ENCODE data around the gene KIR2DL1. TPM values are rescaled to one million over a fixed set of nuclear protein-coding genes. Genes with fewer than 3 reads are reported as not detected.
"Not testable (repeated sequence)": the region's sequence is repeated elsewhere in the genome, so short reads cannot be mapped to it uniquely, and the experiment has no call there.

KIR2DL1 gene
- total RNA-seq (2013; cell fraction: nucleolus; rRNA removed), result not detected in 2 replicates
- not detected in 2 replicates for total RNA-seq (2014; rRNA removed)
- not detected in 2 replicates for total RNA-seq (2014; rRNA removed; fragmentation: Illumina TruSeq; extraction: Trizol)
- total RNA-seq (2021), result not detected in 2 replicates
- not detected for polyA plus RNA-seq (2011; ENCODE audit: low read depth)
- polyA plus RNA-seq (2011; rRNA removed), result 0.32 and 0.35 TPM in 2 replicates
- polyA plus RNA-seq (2011; cell fraction: cytosol; rRNA removed), result 0.25 and 0.49 TPM in 2 replicates
- polyA plus RNA-seq (2011; cell fraction: nucleus; rRNA removed), result 0.10 and 0.37 TPM in 2 replicates
- not detected in 2 replicates for polyA plus RNA-seq (2012)
- not detected in 2 replicates for polyA plus RNA-seq (2014; fragmentation: Illumina TruSeq; extraction: Trizol)
- polyA plus RNA-seq (2014; fragmentation: Nextera tagmentation; extraction: Ambion mirVana), result not detected
- not detected in 2 replicates for polyA plus RNA-seq (2014; rRNA removed)
- not detected for polyA plus RNA-seq (2016; fragmentation: Nextera tagmentation; extraction: Ambion mirVana)
- 0.29 and 0.67 TPM in 2 replicates for polyA minus RNA-seq (2011; rRNA and poly(A)+ RNA removed)
- not detected in 2 replicates for polyA minus RNA-seq (2011; cell fraction: cytosol; rRNA and poly(A)+ RNA removed)
- polyA minus RNA-seq (2011; cell fraction: nucleus; rRNA and poly(A)+ RNA removed), result not detected in 2 replicates
- Bru-seq, nascent RNA, result not detected
- BruChase-seq, experiment 1, labeled RNA remaining after a 6-hour chase, result not detected
- not detected for BruChase-seq, experiment 2, labeled RNA remaining after a 2-hour chase
- long read RNA-seq, experiment 1, result 0 reads
- long read RNA-seq, experiment 2, partial matches to known transcripts, result 0 of 1 reads
- long read RNA-seq, experiment 2, other reads (novel, unspliced or antisense), result 1 of 1 reads

DNA sequence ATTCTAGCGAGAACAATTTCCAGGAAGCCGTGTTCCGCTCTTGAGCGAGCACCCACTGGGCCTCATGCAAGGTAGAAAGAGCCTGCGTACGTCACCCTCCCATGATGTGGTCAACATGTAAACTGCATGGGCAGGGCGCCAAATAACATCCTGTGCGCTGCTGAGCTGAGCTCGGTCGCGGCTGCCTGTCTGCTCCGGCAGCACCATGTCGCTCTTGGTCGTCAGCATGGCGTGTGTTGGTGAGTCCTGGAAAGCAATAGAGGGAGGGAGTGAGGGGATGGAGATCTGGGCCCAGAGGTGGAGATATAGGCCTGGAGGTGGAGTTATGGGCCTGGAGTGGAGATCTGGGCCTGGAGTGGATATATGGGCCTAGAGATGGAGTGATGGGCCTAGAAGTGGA lies at the start of gene KIR2DL1:
KIR2DL1 (plus strand) TSS at position 148 of the 400 bp plus-strand sequence; CDS start at position 206, 58 bp downstream.
- 72% methylated on average over 15 of the region's 15 CpGs for WGBS (ENCODE audit: insufficient coverage, insufficient replicate concordance, low lambda C conversion rate, missing lambda C conversion rate)
- CTCF ChIA-PET; H3K27me3 ChIP-seq (replicated peaks in 1 of 2; ENCODE audit: control insufficient read depth in 2 of 2, insufficient read depth in 2 of 2, low read length in 1 of 2); SMC1A ChIA-PET (ENCODE audit: uncharacterized antibody, unreplicated experiment); H3K4me3 ChIP-seq; POLR2A ChIA-PET; H3K9ac ChIP-seq (ENCODE audit: control insufficient read depth, insufficient read depth, low read length); FAIRE-seq; H3K4me2 ChIP-seq (ENCODE audit: control insufficient read depth, insufficient read depth); BruUV-seq (replicated peaks); RAD21 ChIA-PET (ENCODE audit: unreplicated experiment); H3K27ac ChIP-seq (ENCODE audit: control insufficient read depth, insufficient read depth); DNase-seq (ENCODE audit: low read depth, low spot score); H3K36me3 ChIP-seq (ENCODE audit: control insufficient read depth in 2 of 2, insufficient read depth in 2 of 2, low read length in 1 of 2); H3K4me1 ChIP-seq (ENCODE audit: control insufficient read depth, insufficient read depth, low read length); H2AFZ ChIP-seq (ENCODE audit: control insufficient read depth, low read depth, low read length); ATAC-seq; H4K20me1 ChIP-seq (ENCODE audit: control insufficient read depth, insufficient read depth); H3K79me2 ChIP-seq (ENCODE audit: control insufficient read depth, insufficient read depth, low read length); intact Hi-C loops (cut with micrococcal nuclease; ENCODE audit: unreplicated experiment); H3K9me3 ChIP-seq (replicated peaks; ENCODE audit: control insufficient read depth, insufficient read depth, low read length): not testable (repeated sequence)
- in situ Hi-C loops (cut with MboI), result loop anchor here (5.0 kb wide), 1 partner anchor 78 kb away; no protein-coding TSS in a partner anchor

- POLR2A ChIA-PET, result no interaction called here
- Histone ChIP-seq H3K4me3 (no peak within 1 kb of the TSS), H3K27me3 (replicated peaks in 1 of 2; ENCODE audit: control insufficient read depth in 2 of 2, insufficient read depth in 2 of 2, low read length in 1 of 2) (no peaks in the 10 kb centered on the region), H4K20me1 (ENCODE audit: control insufficient read depth, insufficient read depth) (no peaks in the 10 kb centered on the region), H3K36me3 (ENCODE audit: control insufficient read depth in 2 of 2, insufficient read depth in 2 of 2, low read length in 1 of 2) (no peaks in the 10 kb centered on the region), H3K27ac (ENCODE audit: control insufficient read depth, insufficient read depth) (no peak within 1 kb of the TSS), H3K4me2 (ENCODE audit: control insufficient read depth, insufficient read depth) (no peak within 1 kb of the TSS), H3K79me2 (ENCODE audit: control insufficient read depth, insufficient read depth, low read length) (no peaks in the 10 kb centered on the region), H2AFZ (ENCODE audit: control insufficient read depth, low read depth, low read length) (no peak within 1 kb of the TSS), H3K4me1 (ENCODE audit: control insufficient read depth, insufficient read depth, low read length) (no peaks in the 10 kb centered on the region), H3K9ac (ENCODE audit: control insufficient read depth, insufficient read depth, low read length) (no peak within 1 kb of the TSS), H3K9me3 (replicated peaks; ENCODE audit: control insufficient read depth, insufficient read depth, low read length) (no peaks in the 10 kb centered on the region; the same call in 2 of the 3 replicates)
- ATAC-seq, result no peak
- no TSS peak for BruUV-seq (replicated peaks)
- intact Hi-C loops (cut with micrococcal nuclease; ENCODE audit: unreplicated experiment), result no loop called here
- RAD21 ChIA-PET (ENCODE audit: unreplicated experiment), result no interaction called here
- no peak for DNase-seq (ENCODE audit: low read depth, low spot score)
- FAIRE-seq, result no peak
- CTCF ChIA-PET, result no interaction called here
- SMC1A ChIA-PET (ENCODE audit: uncharacterized antibody, unreplicated experiment), result no interaction called here
- 78% methylated on average over 7 of the region's 9 CpGs for WGBS (ENCODE audit: insufficient coverage, insufficient replicate concordance, low lambda C conversion rate, missing lambda C conversion rate)
- in situ Hi-C loops (cut with MboI), result no loop called here
- TF ChIP-seq SREBF1 (IDR thresholded peaks at IDR 0.05; ENCODE audit: low read length) (no peak), POLR2AphosphoS2 (IDR thresholded peaks at IDR 0.05; ENCODE audit: low read depth, low read length) (no peak), ZNF622 (IDR thresholded peaks at IDR 0.05) (no peak), CEBPZ (IDR thresholded peaks at IDR 0.05; ENCODE audit: low read depth, low read length) (no peak), STAT1 (conservative IDR thresholded peaks at IDR 0.05) (no peak), IRF5 (IDR thresholded peaks at IDR 0.05; ENCODE audit: borderline replicate concordance) (no peak), ZNF207 (IDR thresholded peaks at IDR 0.05; ENCODE audit: borderline replicate concordance) (no peak), FOS (IDR thresholded peaks at IDR 0.05; ENCODE audit: borderline replicate concordance, extremely low read depth, insufficient read length) (no peak), IKZF1 (conservative IDR thresholded peaks at IDR 0.05) (no peak), NFYA (IDR thresholded peaks at IDR 0.05; ENCODE audit: borderline replicate concordance, low read depth, low read length) (no peak), ZSCAN29 (IDR thresholded peaks at IDR 0.05) (no peak)
Measured at GRCh38 chr19:54724142-54724541, 45.5 kb upstream of the KIR2DL1 start, which contains the start of gene KIR3DL3. KIR3DL3 (plus strand) TSS chr19:54724442; CDS start chr19:54724497, 55 bp downstream.
